Right ventricle myocardium inferior (tissue), 1 donor: ENCODE measurements around the gene ARL8B. TPM values are rescaled to one million over a fixed set of nuclear protein-coding genes. Genes with fewer than 3 reads are reported as not detected.
A peak's percentile ranks its signal among the peaks of the same experiment; 100 is the strongest.
"Not testable (repeated sequence)": the region's sequence is repeated elsewhere in the genome, so short reads cannot be mapped to it uniquely, and the experiment has no call there.

ENCODE experiments used
- ATAC-seq: fragments of 200-7000 bp; cut with Tn5 transposase; one replicate; pipeline ENCODE4 v1.9.1; 2020; ENCODE audit warnings: mild to moderate bottlenecking, moderate library complexity
- DNase-seq: peaks from one replicate; pipeline ENCODE4 v3.0.0; 2021; ENCODE audit errors: missing footprints
- intact Hi-C: fragments of 100-400 bp; cut with DNase I; formaldehyde crosslinking; loops from one replicate; pipeline ENCODE4 v1.11.0; 2022
- total RNA-seq: library from RNA; stranded (reverse); fragmentation: NEBNext Ultra II Directional; extraction: Animal tissue kit (Norgen Biotek cat#: 25700); gene quantifications from one replicate; pipeline ENCODE4 v1.2.1, GENCODE V29; 2021
- donor health status: DM: no; HTN: yes; CAD: no; lungs with severe emphysema.

The ARL8B gene
- total RNA-seq, 1 donor from 2014 or later, result 67.3 TPM

- ATAC-seq (no peak), DNase-seq (no peak)
- intact Hi-C loops, result no loop called here
These were observed 48.9 kb downstream of the ARL8B start for GRCh38 chr3:5170975-5171374.

- no peak for DNase-seq
- no peak for ATAC-seq
- intact Hi-C loops, result no loop called here
These were observed 49.9 kb downstream of the ARL8B start for GRCh38 chr3:5172018-5172417.

GRCh38 chr3:5179036-5179435 is 56.9 kb downstream of the ARL8B start:
- intact Hi-C loops, DNase-seq, ATAC-seq: not testable (repeated sequence)

GRCh38 chr3:5181469-5182141 is 59.5 kb downstream of the ARL8B start:
- intact Hi-C loops, result no loop called here
- DNase-seq (no peak), ATAC-seq (no peak)

- intact Hi-C loops, ATAC-seq, DNase-seq: not testable (repeated sequence)
These were observed 61.6 kb downstream of the ARL8B start for GRCh38 chr3:5183714-5184113.

- DNase-seq (no peak), ATAC-seq (no peak)
- intact Hi-C loops, result no loop called here
These were observed 62.4 kb downstream of the ARL8B start for GRCh38 chr3:5184499-5184898.

- no peak for DNase-seq
- intact Hi-C loops, result loop anchor here (5.0 kb wide), 1 partner anchor 473 kb away; no protein-coding TSS in a partner anchor
- no peak for ATAC-seq
These were observed 63.1 kb downstream of the ARL8B start for GRCh38 chr3:5185093-5185673.

GRCh38 chr3:5186089-5186857 is 64.2 kb downstream of the ARL8B start:
- intact Hi-C loops, result loop anchor here (5.0 kb wide), 1 partner anchor 474 kb away; no protein-coding TSS in a partner anchor
- ATAC-seq (no peak), DNase-seq (no peak)

GRCh38 chr3:5186858-5187155 is 64.7 kb downstream of the ARL8B start:
- intact Hi-C loops, result loop anchor here (1.0 to 5.0 kb wide), 2 partner anchors 65 to 475 kb away; partner anchors contain the start of gene ARL8B
- DNase-seq (no peak), ATAC-seq (no peak)

GRCh38 chr3:5187156-5187919 is 65.2 kb downstream of the ARL8B start, which contains the start of gene EDEM1:
Gene EDEM1 (plus strand): TSS chr3:5187707. CDS start chr3:5187806, 99 bp downstream.
- intact Hi-C loops, result loop anchor here (1.0 to 5.0 kb wide), 2 partner anchors 65 to 475 kb away; partner anchors contain the start of gene ARL8B
- ATAC-seq (peak; percentile 98), DNase-seq (peak; percentile 97)

GRCh38 chr3:5187920-5188418 is 65.9 kb downstream of the ARL8B start:
- ATAC-seq, result peak; percentile 37
- DNase-seq, result peak; percentile 81
- intact Hi-C loops, result loop anchor here (1.0 to 5.0 kb wide), 2 partner anchors 66 to 476 kb away; partner anchors contain the start of gene ARL8B

- DNase-seq (no peak), ATAC-seq (no peak)
- intact Hi-C loops, result loop anchor here (5.0 kb wide), 1 partner anchor 476 kb away; no protein-coding TSS in a partner anchor
These were observed 66.5 kb downstream of the ARL8B start for GRCh38 chr3:5188419-5189221.

GRCh38 chr3:5190147-5190791 is 68.2 kb downstream of the ARL8B start:
- intact Hi-C loops, result no loop called here
- DNase-seq, result no peak
- ATAC-seq, result no peak

- intact Hi-C loops, result no loop called here
- no peak for DNase-seq
- no peak for ATAC-seq
These were observed 69.6 kb downstream of the ARL8B start for GRCh38 chr3:5191555-5192304.

- ATAC-seq (no peak), DNase-seq (no peak)
- intact Hi-C loops, result no loop called here
These were observed 70.7 kb downstream of the ARL8B start for GRCh38 chr3:5192571-5193365.

- no peak for ATAC-seq
- DNase-seq, result no peak
- intact Hi-C loops, result no loop called here
These were observed 72.2 kb downstream of the ARL8B start for GRCh38 chr3:5194341-5194740.
